Stimulated activated CD8-positive, alpha-beta memory T cell treated with anti-CD3 and anti-CD28 coated beads, Interleukin-4, amount 100 ng/mL, for 4 hours (primary cell): ENCODE measurements around the gene PCDHA12.
"Not testable (repeated sequence)": the region's sequence is repeated elsewhere in the genome, so short reads cannot be mapped to it uniquely, and the experiment has no call there.

Source experiments
- DNase-seq, 2 donors: peaks; one replicate each; pipeline ENCODE4 v3.0.0-alpha.2; 2020; ENCODE audit warnings: low read depth in 2 of 2, low spot score in 1 of 2

The PCDHA12 gene

DNA sequence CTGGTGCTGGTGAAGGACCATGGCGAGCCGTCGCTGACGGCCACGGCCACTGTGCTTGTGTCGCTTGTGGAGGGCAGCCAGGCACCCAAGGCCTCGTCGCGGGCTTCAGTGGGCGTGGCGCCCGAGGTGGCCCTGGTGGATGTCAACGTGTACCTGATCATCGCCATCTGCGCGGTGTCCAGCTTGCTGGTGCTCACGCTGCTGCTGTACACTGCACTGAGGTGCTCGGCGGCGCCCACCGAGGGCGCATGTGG lies 17.2 kb upstream of the PCDHA12 start:
- no peak for DNase-seq

DNA sequence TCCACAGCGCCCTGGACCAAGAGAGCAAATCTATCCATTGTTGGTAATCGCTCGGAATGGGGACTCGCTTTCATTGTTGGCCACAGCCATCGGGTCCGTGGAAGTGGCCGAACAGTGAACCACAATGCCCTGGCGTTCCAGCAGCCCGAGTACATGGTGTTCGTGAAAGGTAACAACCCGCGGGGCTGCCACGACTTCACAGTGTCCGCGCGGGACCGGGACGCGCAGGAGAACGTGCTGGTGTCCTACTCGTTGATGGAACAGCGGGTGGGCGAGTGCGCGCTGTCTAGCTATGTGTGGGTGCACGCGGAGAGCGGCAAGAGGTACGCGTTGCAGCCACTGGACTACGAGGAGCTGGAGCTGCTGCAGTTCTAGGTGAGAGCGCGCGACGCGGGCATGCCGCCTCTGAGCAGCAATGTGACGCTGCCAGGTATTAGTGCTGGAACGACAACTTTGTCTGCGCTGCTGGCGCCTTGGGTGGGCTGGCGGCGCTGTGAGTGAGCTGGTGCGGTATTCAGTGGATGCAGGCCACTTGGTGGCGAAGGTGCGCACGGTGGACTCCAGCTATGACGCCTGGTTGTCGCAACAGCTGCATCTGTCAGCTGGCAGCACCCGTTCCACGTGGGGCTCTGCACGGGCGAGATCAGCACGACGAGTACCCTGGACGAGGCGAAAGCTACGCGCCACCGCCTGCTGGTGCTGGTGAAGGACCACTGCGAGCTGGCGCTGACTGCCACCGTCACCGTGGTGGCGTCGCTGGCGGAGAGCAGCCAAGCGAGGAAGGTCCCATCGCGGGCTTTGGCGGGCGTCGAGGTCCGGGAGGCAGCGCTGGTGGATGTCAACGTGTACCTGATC lies 12.4 kb upstream of the PCDHA12 start:
- DNase-seq: no peak

DNA sequence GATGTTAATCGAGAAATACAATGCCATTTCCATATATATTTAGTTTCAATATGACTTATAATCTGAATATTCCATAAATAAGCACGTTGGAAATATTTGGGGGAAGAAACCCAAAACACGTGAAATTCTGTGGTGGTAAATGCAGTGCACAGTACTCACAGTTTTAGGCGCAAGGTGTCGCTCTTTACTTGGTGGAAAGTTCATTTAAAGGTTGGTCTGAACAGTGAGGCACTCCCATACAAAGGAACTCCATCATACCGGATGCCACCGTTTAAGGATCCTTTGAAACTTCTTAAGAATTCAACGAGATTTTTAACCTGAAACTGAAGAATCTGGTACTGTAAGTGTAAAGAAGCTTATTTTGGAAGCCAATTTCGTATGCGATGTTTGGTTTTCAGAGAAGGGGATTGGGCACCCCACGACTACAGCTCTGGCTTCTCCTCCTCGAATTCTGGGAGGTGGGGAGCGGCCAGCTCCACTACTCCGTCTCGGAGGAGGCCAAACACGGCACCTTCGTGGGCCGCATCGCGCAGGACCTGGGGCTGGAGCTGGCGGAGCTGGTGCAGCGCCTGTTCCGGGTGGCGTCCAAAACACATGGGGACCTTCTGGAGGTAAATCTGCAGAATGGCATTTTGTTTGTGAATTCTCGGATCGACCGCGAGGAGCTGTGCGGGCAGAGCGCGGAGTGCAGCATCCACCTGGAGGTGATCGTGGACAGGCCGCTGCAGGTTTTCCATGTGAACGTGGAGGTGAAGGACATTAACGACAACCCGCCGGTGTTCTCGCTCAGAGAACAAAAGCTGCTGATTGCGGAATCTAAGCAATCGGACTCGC lies 6.2 kb upstream of the PCDHA12 start, which contains the start of gene PCDHA11:
PCDHA11 (plus strand) TSS at position 237 of the 834 bp plus-strand sequence; CDS start at position 384, 147 bp downstream.
- no peak for DNase-seq

DNA sequence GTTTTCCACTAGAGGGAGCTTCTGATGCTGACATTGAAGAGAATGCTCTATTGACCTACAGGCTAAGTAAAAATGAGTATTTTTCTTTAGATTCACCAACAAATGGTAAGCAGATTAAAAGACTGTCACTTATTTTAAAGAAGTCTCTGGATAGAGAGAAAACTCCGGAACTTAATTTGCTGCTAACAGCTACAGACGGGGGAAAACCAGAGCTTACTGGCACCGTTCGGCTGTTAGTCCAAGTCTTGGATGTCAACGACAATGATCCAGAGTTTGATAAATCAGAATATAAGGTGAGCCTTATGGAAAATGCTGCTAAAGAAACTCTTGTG lies 5.6 kb upstream of the PCDHA12 start:
- DNase-seq: no peak

DNA sequence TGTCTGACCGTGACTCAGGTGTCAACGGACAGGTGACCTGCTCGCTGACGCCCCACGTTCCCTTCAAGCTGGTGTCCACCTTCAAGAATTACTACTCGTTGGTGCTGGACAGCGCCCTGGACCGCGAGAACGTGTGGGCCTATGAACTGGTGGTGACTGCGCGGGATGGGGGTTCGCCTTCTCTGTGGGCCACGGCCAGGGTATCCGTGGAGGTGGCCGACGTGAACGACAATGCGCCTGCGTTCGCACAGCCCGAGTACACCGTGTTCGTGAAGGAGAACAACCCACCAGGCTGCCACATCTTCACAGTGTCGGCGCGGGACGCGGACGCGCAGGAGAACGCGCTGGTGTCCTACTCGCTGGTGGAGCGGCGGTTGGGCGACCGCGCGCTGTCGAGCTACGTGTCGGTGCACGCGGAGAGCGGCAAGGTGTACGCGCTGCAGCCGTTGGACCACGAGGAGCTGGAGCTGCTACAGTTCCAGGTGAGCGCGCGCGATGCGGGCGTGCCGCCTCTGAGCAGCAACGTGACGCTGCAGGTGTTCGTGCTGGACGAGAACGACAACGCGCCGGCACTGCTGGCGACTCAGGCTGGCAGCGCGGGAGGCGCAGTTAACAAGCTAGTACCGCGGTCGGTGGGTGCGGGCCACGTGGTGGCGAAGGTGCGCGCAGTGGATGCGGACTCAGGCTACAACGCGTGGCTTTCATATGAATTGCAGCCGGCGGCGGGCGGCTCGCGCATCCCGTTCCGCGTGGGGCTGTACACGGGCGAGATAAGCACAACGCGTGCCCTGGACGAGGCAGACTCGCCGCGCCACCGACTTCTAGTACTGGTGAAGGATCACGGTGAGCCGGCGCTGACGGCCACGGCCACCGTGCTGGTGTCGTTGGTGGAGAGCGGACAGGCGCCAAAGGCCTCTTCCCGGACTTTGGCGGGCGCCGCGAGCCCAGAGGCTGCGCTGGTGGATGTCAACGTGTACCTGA lies 4.6 kb upstream of the PCDHA12 start:
- no peak for DNase-seq

DNA sequence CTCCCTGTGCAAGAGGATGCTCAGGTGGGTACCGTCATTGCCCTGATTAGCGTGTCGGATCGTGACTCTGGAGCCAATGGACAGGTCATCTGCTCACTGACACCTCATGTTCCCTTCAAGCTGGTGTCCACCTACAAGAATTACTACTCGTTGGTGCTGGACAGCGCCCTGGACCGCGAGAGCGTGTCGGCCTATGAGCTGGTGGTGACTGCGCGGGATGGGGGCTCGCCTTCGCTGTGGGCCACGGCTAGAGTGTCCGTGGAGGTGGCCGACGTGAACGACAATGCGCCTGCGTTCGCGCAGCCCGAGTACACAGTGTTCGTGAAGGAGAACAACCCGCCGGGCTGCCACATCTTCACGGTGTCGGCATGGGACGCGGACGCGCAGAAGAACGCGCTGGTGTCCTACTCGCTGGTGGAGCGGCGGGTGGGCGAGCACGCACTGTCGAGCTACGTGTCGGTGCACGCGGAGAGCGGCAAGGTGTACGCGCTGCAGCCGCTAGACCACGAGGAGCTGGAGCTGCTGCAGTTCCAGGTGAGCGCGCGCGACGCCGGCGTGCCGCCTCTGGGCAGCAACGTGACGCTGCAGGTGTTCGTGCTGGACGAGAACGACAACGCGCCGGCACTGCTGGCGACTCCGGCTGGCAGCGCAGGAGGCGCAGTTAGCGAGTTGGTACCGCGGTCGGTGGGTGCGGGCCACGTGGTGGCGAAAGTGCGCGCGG lies 1.6 kb downstream of the PCDHA12 start:
- DNase-seq: not testable (repeated sequence)

GRCh38 chr5:140877262-140877581 lies 2.1 kb downstream of the PCDHA12 start:
- DNase-seq: no peak

DNA sequence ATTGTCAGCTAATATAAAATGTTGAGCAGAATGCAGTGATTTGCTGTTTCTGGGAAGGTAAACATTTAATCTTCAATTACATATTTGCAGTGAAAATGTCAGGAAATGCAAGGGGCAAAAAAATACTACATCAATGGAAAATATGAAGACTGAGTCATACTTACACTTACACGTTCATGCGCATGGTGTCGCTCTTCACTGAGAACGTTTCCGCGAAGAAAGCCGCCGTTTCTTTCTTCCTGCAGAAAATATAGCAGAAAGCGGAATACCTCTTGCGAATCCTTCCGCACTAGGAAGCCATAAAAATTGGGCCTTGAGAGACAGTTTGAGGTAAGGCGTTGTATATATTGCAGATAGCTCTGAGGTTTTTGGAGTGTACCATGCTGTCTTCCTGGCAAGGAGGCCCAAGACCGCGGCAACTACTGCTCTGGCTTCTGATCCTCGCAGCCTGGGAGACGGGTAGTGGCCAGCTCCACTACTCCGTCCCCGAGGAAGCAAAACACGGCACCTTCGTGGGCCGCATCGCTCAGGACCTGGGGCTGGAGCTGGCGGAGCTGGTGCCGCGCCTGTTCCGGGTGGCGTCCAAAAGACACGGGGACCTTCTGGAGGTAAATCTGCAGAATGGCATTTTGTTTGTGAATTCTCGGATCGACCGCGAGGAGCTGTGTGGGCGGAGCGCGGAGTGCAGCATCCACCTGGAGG lies 6.9 kb downstream of the PCDHA12 start, which contains the start of gene PCDHA13:
PCDHA13 (plus strand) TSS at position 236 of the 702 bp plus-strand sequence; CDS start at position 381, 145 bp downstream.
- no peak for DNase-seq

GRCh38 chr5:140882591-140882899 lies 7.4 kb downstream of the PCDHA12 start:
- no peak for DNase-seq

GRCh38 chr5:140883373-140883772 lies 8.3 kb downstream of the PCDHA12 start:
- no peak for DNase-seq

GRCh38 chr5:140883927-140884697 lies 9.0 kb downstream of the PCDHA12 start:
- no peak for DNase-seq

DNA sequence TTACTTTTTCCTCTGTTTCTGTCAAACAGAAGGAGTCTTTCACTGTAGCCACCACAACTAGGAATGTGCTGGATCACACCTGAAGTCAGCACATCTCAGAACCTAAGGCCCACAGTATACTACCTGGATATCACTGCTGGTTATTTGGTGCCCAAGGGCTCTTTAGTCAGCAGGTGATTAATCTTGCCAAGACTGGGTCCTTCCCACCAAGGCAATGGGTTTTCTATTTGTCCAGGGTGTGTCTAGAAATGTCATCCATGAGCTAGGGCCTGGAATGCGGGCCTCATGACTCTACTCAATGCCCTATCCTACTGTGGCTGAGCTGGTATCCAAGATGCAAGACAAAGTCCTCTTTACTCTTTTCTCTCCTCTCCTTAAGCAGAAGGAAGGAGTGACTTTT lies 41.2 kb downstream of the PCDHA12 start:
- DNase-seq: no peak

- no peak for DNase-seq
These were observed 48.5 kb downstream of the PCDHA12 start for GRCh38 chr5:140923601-140924000.

DNA sequence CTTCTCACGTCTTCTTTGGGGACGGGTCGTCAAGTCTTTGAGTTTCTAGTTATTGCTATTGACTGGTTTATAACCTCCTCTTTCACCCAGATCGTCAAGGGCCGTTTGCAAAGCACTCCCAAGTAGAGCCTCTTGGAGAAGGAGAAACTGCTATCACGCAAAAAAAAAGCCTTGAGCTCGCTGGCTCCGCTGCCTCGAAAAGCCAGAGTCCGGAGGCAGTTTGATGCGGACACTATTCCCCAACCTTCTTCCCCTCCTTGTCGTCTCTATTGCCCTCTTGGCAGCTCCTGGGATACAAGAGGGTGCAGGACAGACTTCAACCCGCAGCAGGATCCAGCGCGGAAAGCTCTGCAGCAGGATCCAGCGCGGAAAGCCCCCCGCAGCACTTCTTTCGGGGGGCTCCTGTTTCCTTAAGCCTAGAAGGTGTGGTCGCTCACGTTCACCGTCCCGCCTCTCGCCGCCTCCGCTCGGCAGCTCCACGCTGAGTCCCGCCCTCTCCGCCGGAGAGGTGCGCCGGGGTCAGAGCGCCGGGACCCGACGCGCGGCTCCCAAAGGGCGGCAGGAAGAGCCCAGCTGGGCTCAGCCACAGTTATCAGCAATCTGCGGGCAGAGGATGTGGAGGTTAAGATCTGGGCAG lies 50.8 kb downstream of the PCDHA12 start, which contains the start of gene PCDHAC1:
PCDHAC1 (plus strand) TSS at position 494 of the 637 bp plus-strand sequence. CDS start 594 bp downstream, outside the sequence.
- DNase-seq: no peak

- no peak for DNase-seq
These were observed 51.5 kb downstream of the PCDHA12 start for GRCh38 chr5:140926443-140927227.

- DNase-seq: no peak
These were observed 52.1 kb downstream of the PCDHA12 start for GRCh38 chr5:140927228-140927573.
